ENCODE data around the gene ARHGAP45.
A peak's percentile ranks its signal among the peaks of the same experiment; 100 is the strongest.

The ARHGAP45 gene

DNA sequence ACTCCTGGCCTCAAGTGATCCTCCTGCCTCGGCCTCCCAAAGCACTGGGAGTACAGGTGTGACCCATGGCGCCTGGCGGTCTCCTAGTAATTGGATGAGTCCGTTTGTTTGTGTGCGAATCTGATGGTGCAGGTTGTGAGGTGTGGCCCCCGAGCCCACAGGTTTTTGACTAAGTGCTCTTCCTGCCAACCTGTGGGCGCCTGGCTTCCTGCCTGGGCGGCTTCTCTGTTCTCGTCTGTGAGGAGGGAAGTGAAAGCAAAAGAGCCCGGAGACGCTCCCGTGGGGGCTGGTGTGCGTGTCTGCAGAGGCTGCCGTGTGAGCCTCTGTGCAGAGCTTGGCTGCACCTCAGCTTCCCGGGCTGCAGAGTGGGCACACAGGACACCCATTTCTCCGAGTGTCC is 10.0 kb downstream of the ARHGAP45 start:
- Histone ChIP-seq H2AFZ (ENCODE audit: low read depth, low read length) (no peak overlapping the region), H3K36me3 (replicated peaks; ENCODE audit: low read depth, low read length) (peaks cover 44% of the 10 kb centered on the region), H3K79me2 (ENCODE audit: low read length) (no peaks in the 10 kb centered on the region; the same call in 1 of the 2 replicates), H3K4me1 (ENCODE audit: low read length) (peaks cover 35% of the 10 kb centered on the region), H3K27ac (ENCODE audit: low read length) (peak overlapping the region; percentile 83), H3K27me3 (ENCODE audit: low read depth, low read length) (no peaks in the 10 kb centered on the region), H3K9ac (ENCODE audit: low read length) (peak overlapping the region; percentile 34), H3K4me3 (ENCODE audit: low read length) (peak overlapping the region; percentile 35), H3K4me2 (ENCODE audit: low read length) (peak overlapping the region; percentile 74), H3K9me3 (ENCODE audit: insufficient read depth, low read length) (no peaks in the 10 kb centered on the region), H4K20me1 (ENCODE audit: insufficient read depth, low read length) (peaks cover 2% of the 10 kb centered on the region; the same call in 1 of the 2 replicates)
- TF ChIP-seq EZH2phosphoT487 (IDR thresholded peaks at IDR 0.05; ENCODE audit: low read depth) (no peak), CTCF (IDR thresholded peaks at IDR 0.05; ENCODE audit: low read depth, low read length) (no peak)

- TF ChIP-seq CTCF (IDR thresholded peaks at IDR 0.05; ENCODE audit: low read depth, low read length) (no peak), EZH2phosphoT487 (IDR thresholded peaks at IDR 0.05; ENCODE audit: low read depth) (no peak)
- H3K27ac ChIP-seq (ENCODE audit: low read length), result no peak overlapping the region
- no peak overlapping the region for H3K9ac ChIP-seq (ENCODE audit: low read length)
- no peak overlapping the region for H3K4me3 ChIP-seq (ENCODE audit: low read length)
- H2AFZ ChIP-seq (ENCODE audit: low read depth, low read length), result no peak overlapping the region
- H3K4me1 ChIP-seq (ENCODE audit: low read length), result peaks cover 29% of the 10 kb centered on the region
- H3K4me2 ChIP-seq (ENCODE audit: low read length), result no peak overlapping the region
- H3K9me3 ChIP-seq (ENCODE audit: insufficient read depth, low read length), result no peaks in the 10 kb centered on the region
- peaks cover 17% of the 10 kb centered on the region for H4K20me1 ChIP-seq (ENCODE audit: insufficient read depth, low read length)
- no peaks in the 10 kb centered on the region for H3K79me2 ChIP-seq (ENCODE audit: low read length)
- peaks cover 57% of the 10 kb centered on the region for H3K36me3 ChIP-seq (replicated peaks; ENCODE audit: low read depth, low read length)
- no peaks in the 10 kb centered on the region for H3K27me3 ChIP-seq (ENCODE audit: low read depth, low read length)
These were observed 12.7 kb downstream of the ARHGAP45 start for GRCh38 chr19:1079566-1080111.

DNA sequence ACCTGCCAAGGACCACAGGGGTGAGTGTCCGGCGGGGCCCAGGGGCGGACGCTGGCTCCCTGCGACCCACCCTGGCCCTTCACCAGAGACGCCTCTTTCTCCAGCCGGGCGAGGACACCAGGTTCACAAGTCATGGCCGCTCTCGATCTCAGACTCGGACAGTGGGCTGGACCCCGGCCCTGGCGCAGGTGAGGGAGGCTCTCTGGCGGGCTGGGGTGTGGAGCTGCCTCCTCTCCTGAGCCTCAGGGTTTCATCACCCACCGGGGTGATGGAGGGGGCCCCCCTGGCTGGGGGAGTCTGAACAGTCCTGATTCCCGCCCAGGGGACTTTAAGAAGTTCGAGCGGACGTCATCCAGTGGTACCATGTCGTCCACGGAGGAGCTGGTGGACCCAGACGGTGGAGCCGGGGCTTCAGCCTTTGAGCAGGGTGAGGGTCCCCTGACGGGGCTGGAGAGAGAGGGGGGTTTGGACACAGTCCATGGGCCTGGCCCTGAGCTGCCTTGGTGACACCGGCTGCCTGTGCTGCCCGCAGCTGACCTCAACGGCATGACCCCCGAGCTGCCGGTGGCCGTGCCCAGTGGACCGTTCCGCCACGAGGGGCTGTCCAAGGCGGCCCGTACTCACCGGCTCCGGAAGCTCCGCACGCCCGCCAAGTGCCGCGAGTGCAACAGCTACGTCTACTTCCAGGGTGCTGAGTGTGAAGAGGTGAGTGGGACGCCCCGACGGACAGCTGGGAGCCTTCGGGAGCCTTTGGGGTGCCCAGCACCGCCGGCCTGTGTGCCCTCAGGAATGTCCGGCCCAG is 13.6 kb downstream of the ARHGAP45 start:
- Histone ChIP-seq H3K36me3 (replicated peaks; ENCODE audit: low read depth, low read length) (peaks cover 57% of the 10 kb centered on the region), H3K4me2 (ENCODE audit: low read length) (no peak overlapping the region), H3K9me3 (ENCODE audit: insufficient read depth, low read length) (no peaks in the 10 kb centered on the region), H4K20me1 (ENCODE audit: insufficient read depth, low read length) (peaks cover 17% of the 10 kb centered on the region), H3K27ac (ENCODE audit: low read length) (no peak overlapping the region), H3K4me1 (ENCODE audit: low read length) (peaks cover 23% of the 10 kb centered on the region), H3K4me3 (ENCODE audit: low read length) (no peak overlapping the region), H3K27me3 (ENCODE audit: low read depth, low read length) (no peaks in the 10 kb centered on the region), H3K79me2 (ENCODE audit: low read length) (no peaks in the 10 kb centered on the region), H3K9ac (ENCODE audit: low read length) (no peak overlapping the region), H2AFZ (ENCODE audit: low read depth, low read length) (no peak overlapping the region)
- TF ChIP-seq EZH2phosphoT487 (IDR thresholded peaks at IDR 0.05; ENCODE audit: low read depth), result no peak
- no peak for TF ChIP-seq CTCF (IDR thresholded peaks at IDR 0.05; ENCODE audit: low read depth, low read length)

DNA sequence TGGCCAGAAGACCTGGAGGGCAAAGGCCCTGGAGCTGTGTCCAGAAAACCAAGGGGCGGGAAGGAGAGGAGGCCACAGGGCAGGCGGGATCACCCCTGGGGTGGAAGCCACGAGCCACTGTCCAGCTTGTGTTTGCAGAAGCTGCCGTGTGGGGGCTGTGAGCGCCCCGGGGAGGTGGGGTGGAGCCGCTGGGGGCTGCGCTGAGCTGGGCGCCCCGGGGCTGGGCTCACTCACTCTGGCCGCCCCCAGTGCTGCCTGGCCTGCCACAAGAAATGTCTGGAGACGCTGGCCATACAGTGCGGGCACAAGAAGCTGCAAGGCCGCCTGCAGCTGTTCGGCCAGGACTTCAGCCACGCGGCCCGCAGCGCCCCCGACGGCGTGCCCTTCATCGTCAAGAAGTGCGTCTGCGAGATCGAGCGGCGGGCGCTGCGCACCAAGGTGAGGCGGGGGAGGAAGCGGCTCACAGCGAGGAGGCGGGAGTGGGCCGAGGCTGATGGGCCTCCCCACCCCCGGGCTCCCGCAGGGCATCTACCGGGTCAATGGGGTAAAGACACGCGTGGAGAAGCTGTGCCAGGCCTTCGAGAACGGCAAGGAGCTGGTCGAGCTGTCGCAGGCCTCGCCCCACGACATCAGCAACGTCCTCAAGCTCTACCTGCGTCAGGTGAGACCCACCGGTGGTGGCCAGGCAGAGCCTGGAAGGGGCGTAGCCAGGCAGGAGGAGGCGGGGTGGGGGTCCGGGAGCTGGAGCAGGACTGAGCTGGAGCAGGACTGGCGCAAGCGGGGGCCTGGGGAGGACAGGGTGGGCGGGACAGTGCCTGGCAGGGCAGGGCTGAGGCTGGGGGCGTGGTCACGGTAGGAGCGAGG is 14.6 kb downstream of the ARHGAP45 start:
- peaks cover 59% of the 10 kb centered on the region for H3K36me3 ChIP-seq (replicated peaks; ENCODE audit: low read depth, low read length)
- H3K9ac ChIP-seq (ENCODE audit: low read length), result no peak overlapping the region
- H3K4me2 ChIP-seq (ENCODE audit: low read length), result no peak overlapping the region
- H3K27ac ChIP-seq (ENCODE audit: low read length), result no peak overlapping the region
- no peaks in the 10 kb centered on the region for H3K9me3 ChIP-seq (ENCODE audit: insufficient read depth, low read length)
- H2AFZ ChIP-seq (ENCODE audit: low read depth, low read length), result no peak overlapping the region
- H4K20me1 ChIP-seq (ENCODE audit: insufficient read depth, low read length), result peaks cover 17% of the 10 kb centered on the region
- no peaks in the 10 kb centered on the region for H3K79me2 ChIP-seq (ENCODE audit: low read length)
- H3K4me1 ChIP-seq (ENCODE audit: low read length), result peaks cover 13% of the 10 kb centered on the region
- H3K27me3 ChIP-seq (ENCODE audit: low read depth, low read length), result no peaks in the 10 kb centered on the region
- no peak for TF ChIP-seq CTCF (IDR thresholded peaks at IDR 0.05; ENCODE audit: low read depth, low read length)
- TF ChIP-seq EZH2phosphoT487 (IDR thresholded peaks at IDR 0.05; ENCODE audit: low read depth), result no peak
- no peak overlapping the region for H3K4me3 ChIP-seq (ENCODE audit: low read length)
